Adrenal gland (tissue), 12 donors: ENCODE results near the gene PTPN23. TPM values are rescaled to one million over a fixed set of nuclear protein-coding genes. Genes with fewer than 3 reads are reported as not detected.

Source experiments
- DNase-seq, 7 donors: peaks; one replicate each; pipeline ENCODE4 v3.0.0-alpha.2; 2019 to 2020
- H3K27ac ChIP-seq, 5 donors: fragments of 200-600 bp; sonication (generic) in 4 of 5; 1 replicate in 3 of 5; 2 replicates in 2 of 5; pipeline versions ENCODE4 v1.5.1 to v1.8.0; 2016 to 2020; ENCODE audit warnings: mild to moderate bottlenecking in 1 of 5
- H3K27me3 ChIP-seq: fragments of 200-600 bp; 2 replicates; pipeline ENCODE4 v1.8.0; 2021
- H3K36me3 ChIP-seq, 2 donors: fragments of 200-600 bp; replicated peaks in 1 of 2; 1 replicate in 1 of 2; 2 replicates in 1 of 2; pipeline versions ENCODE4 v1.5.1 to v1.8.0; 2018 to 2022
- H3K4me1 ChIP-seq, 2 donors: fragments of 200-600 bp; replicated peaks in 1 of 2; 1 replicate in 1 of 2; 2 replicates in 1 of 2; pipeline versions ENCODE4 v1.5.1 to v1.8.0; 2018 to 2021
- H3K4me3 ChIP-seq, 4 donors: fragments of 200-600 bp; sonication (generic) in 3 of 4; one replicate each; pipeline ENCODE4 v1.5.1; 2016 to 2018
- H3K9me3 ChIP-seq, 3 donors: fragments of 200-600 bp; sonication (generic) in 1 of 3; replicated peaks in 1 of 3; 1 replicate in 2 of 3; 2 replicates in 1 of 3; pipeline versions ENCODE4 v1.5.1 to v1.8.0; 2016 to 2021
- POLR2A ChIP-seq, 2 donors: fragments of 450-650 bp; IDR thresholded peaks; one replicate each; pipeline ENCODE4 v1.6.1; 2017; ENCODE audit warnings: antibody characterized with exemption in 2 of 2, mild to moderate bottlenecking in 2 of 2, moderate library complexity in 1 of 2
- WGBS, 4 donors: extraction: QIAGEN DNeasy Blood & Tissue Kit in 2 of 4; methylation state at CpG; one replicate each; pipeline versions ENCODE4 v1.1.5 to v1.1.7; 2013 to 2017; 5-methylcytosine and 5-hydroxymethylcytosine counted together
- intact Hi-C, 2 donors: fragments of 100-400 bp; cut with DNase I; formaldehyde crosslinking; loops; one replicate each; pipeline versions ENCODE4 v1.14.1 to v1.15.0; 2022 to 2023
- polyA plus RNA-seq, 3 donors: library from polyadenylated mRNA; stranded (reverse); fragments of 200-250 nt in 2 of 3; fragments of 350-450 nt in 1 of 3; fragmentation: Illumina TruSeq in 1 of 3; extraction: RNeasy Lipid Tissue Mini Kit (QIAGEN cat#74804) in 1 of 3; gene quantifications; one replicate each; pipeline ENCODE4 v1.2.3, GENCODE V29; 2013 to 2014
- total RNA-seq, 9 donors: library from RNA; depleted of rRNA in 4 of 9; stranded (reverse); fragments of >200 nt in 4 of 9; fragments of 120-200 nt in 1 of 9; fragmentation: NEBNext Ultra II Directional in 1 of 9; extraction: Animal tissue kit (Norgen Biotek cat#: 25700) in 1 of 9; gene quantifications; one replicate each; pipeline versions ENCODE4 v1.1.0 to v1.2.4, GENCODE V29; 2013 to 2023
- TF ChIP-seq, protein P1 (sequence below), 6 experiments: fragments of 450-650 bp in 4 of 6; fragments of 200-600 bp in 2 of 6; sonication (generic) in 1 of 6; IDR thresholded peaks; 1 replicate in 5 of 6; 2 replicates in 1 of 6; pipeline versions ENCODE4 v1.5.1 to v1.8.0; 2016 to 2021; ENCODE audit warnings: antibody characterized with exemption in 6 of 6, mild to moderate bottlenecking in 2 of 6, moderate library complexity in 1 of 6
- donor health status: healthy with polysubstance abuse.
- donor health status: Bipolar disorder and iron deficiency.
- donor health status: DM: yes; HTN: yes; CAD: no.
- donor health status: DM: no; HTN: no; CAD: no.
- donor health status: DM: no; HTN: no; CAD: no.
- donor health status: DM: yes; HTN: yes; CAD: no.

PTPN23 gene
- total and polyA plus RNA-seq, 12 donors = 8.4 to 70.0 (median 33.9) TPM

DNA sequence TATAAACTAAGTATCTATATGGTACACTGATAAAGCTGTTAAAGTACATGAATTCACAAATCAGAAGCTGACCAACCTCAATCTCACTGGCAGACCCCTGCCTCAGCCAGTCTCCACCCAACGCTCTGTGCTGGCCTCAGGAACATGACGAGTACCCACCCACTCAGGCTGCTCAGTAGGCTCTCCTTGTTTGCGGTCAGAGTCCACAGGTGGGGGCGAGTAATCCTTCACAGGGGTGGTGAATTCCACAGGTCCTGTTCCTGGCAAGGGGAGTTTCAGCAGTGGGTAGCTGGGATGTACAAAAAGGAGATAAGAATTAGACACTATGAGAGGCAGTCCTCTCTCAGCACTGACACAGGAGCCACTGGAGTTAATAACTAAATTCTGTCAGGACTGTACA is 54.0 kb downstream of the PTPN23 start:
- intact Hi-C loops = no loop called here

DNA sequence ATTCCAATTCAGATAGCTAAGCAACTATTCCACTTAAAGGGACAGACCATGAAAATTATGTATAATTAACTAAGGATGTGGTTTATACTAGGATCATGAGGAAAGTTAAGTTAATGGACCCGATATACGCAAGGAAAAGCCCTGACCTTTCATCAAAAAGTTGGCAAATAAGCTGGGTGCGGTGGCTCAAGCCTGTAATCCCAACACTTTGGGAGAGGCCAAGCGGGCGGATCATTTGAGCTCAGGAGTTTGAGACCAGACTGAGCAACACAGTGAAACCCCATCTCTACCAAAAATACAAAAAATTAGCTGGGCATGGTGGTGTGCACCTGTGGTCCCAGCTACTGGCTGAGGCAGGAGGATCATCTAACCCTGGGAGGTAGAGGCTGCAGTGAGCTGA is 55.4 kb downstream of the PTPN23 start:
- no peaks in the 10 kb centered on the region for H3K27me3 ChIP-seq
- no peak for TF ChIP-seq POLR2A (IDR thresholded peaks at IDR 0.05)

More for the DNA sequence above, 54.0 kb downstream of the PTPN23 start:
- H3K36me3 ChIP-seq = peaks cover 0 to 42% of the 10 kb centered on the region in 2 donors
- peaks cover 11 to 30% of the 10 kb centered on the region in 2 donors for H3K4me1 ChIP-seq
- peak in 2 of 7 donors; percentile 1 to 14 for DNase-seq
- H3K4me3 ChIP-seq = no peak overlapping the region
- H3K9me3 ChIP-seq = no peaks in the 10 kb centered on the region
- TF ChIP-seq POLR2A (IDR thresholded peaks at IDR 0.05) = no peak
- TF ChIP-seq, protein P1, sequence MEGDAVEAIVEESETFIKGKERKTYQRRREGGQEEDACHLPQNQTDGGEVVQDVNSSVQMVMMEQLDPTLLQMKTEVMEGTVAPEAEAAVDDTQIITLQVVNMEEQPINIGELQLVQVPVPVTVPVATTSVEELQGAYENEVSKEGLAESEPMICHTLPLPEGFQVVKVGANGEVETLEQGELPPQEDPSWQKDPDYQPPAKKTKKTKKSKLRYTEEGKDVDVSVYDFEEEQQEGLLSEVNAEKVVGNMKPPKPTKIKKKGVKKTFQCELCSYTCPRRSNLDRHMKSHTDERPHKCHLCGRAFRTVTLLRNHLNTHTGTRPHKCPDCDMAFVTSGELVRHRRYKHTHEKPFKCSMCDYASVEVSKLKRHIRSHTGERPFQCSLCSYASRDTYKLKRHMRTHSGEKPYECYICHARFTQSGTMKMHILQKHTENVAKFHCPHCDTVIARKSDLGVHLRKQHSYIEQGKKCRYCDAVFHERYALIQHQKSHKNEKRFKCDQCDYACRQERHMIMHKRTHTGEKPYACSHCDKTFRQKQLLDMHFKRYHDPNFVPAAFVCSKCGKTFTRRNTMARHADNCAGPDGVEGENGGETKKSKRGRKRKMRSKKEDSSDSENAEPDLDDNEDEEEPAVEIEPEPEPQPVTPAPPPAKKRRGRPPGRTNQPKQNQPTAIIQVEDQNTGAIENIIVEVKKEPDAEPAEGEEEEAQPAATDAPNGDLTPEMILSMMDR (IDR thresholded peaks at IDR 0.05) = no peak
- WGBS, 4 donors = 89 to 97% (median 96%) methylated on average over 3 to 4 of the region's 4 CpGs
- no peak overlapping the region for H3K27ac ChIP-seq
- H3K27me3 ChIP-seq = no peaks in the 10 kb centered on the region

DNA sequence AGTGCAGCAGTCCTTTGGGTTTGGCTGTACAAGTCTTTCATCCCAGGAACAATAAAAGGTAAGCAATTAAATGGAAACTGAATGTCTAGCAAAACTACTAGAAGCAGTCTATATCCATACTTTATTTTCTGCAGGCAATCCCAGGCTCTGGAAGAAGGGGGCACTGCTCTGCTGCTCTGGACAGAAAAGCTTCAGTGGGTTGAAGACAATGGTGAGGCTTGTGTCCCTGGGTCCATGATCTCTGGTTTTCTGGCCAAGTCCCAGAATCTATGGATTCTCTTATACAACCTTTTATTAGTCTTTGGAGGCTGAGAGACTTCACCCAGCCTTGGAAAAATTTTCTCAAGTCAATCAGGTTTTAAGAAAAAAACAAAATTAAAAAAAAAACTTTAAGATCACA is 59.3 kb downstream of the PTPN23 start:
- Histone ChIP-seq H3K4me3 (no peak overlapping the region), H3K4me1 (peaks cover 25 to 47% of the 10 kb centered on the region in 2 donors), H3K27me3 (no peaks in the 10 kb centered on the region), H3K27ac (peak overlapping the region in 1 of 5 donors; percentile 32), H3K9me3 (no peaks in the 10 kb centered on the region), H3K36me3 (peaks cover 0 to 27% of the 10 kb centered on the region in 2 donors)
- intact Hi-C loops = no loop called here
- DNase-seq = peak in 1 of 7 donors; percentile 50
- TF ChIP-seq, protein P1 (IDR thresholded peaks at IDR 0.05) = peak in 4 of 6 experiments; percentile 16 to 31 (median 26)
- TF ChIP-seq POLR2A (IDR thresholded peaks at IDR 0.05) = no peak

More for the DNA sequence above, 55.4 kb downstream of the PTPN23 start:
- DNase-seq = peak in 2 of 7 donors; percentile 36 to 60
- peaks cover 6 to 18% of the 10 kb centered on the region in 2 donors for H3K4me1 ChIP-seq
- WGBS, 4 donors = 49 to 55% (median 52%) methylated on average over 5 of the region's 5 CpGs
- H3K9me3 ChIP-seq = no peaks in the 10 kb centered on the region
- intact Hi-C loops = no loop called here
- peaks cover 0 to 49% of the 10 kb centered on the region in 2 donors for H3K36me3 ChIP-seq
- peak overlapping the region in 2 of 5 donors; percentile 3 to 21 for H3K27ac ChIP-seq
- H3K4me3 ChIP-seq = no peak overlapping the region

DNA sequence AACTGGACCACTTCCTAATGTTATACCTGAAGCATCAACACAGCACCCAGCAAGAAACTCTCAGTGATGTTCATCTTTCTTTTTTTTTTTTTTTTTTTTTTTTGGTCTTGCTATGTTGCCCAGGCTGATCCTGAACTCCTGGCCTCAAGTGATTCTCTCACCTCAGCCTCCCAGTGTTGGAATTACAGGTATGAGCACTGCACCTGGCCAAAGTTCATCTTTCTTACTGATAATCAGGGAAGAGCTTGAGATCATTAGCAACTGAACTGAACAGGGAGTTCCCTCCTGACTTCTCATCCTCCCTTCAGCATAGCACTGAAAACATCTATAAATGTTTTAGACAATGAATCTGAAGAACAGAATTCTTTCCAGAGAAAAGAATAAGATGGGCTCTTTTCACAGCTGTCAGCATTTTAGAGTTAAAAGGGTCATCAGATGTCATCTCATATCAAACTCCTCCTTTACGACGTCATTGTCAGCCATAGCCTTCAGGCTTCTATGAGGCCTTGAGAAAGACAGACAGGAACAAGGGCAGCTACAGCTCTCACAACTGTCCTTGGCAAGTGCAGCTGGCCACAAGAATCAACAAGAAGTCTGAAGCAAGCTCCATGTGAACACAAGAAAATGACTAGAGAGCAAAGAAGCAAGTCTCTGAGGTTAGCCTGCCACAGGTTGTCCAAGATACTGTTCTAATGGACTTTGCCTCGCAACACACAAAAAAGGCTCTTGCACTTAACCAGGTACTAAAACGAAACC is 61.2 kb downstream of the PTPN23 start:
- peak overlapping the region; percentile 61 to 89 (median 78) for H3K27ac ChIP-seq
- no peak overlapping the region for H3K4me3 ChIP-seq
- peak in 1 of 2 donors; percentile 10 for TF ChIP-seq POLR2A (IDR thresholded peaks at IDR 0.05)
- TF ChIP-seq, protein P1 (IDR thresholded peaks at IDR 0.05) = no peak
- peaks cover 0 to 27% of the 10 kb centered on the region in 2 donors for H3K36me3 ChIP-seq
- intact Hi-C loops = no loop called here
- DNase-seq = peak in 6 of 7 donors; percentile 38 to 84 (median 68)
- WGBS, 4 donors = 30 to 51% (median 38%) methylated on average over 4 of the region's 4 CpGs
- no peaks in the 10 kb centered on the region for H3K27me3 ChIP-seq
- H3K9me3 ChIP-seq = no peaks in the 10 kb centered on the region
- peaks cover 25 to 35% of the 10 kb centered on the region in 2 donors for H3K4me1 ChIP-seq
